H9 (cell line): ENCODE data around the gene ARHGAP22. TPM values are rescaled to one million over a fixed set of nuclear protein-coding genes. Genes with fewer than 3 reads are reported as not detected.

Experiments
- DNase-seq: peaks from one replicate; pipeline ENCODE4 v3.0.0-alpha.2; 2017
- H2AFZ ChIP-seq: one replicate; pipeline ENCODE4 v1.6.1; 2013; ENCODE audit warnings: mild to moderate bottlenecking, low read length, control low read depth, moderate library complexity
- H2AK5ac ChIP-seq: 2 replicates; pipeline ENCODE4 v1.6.1; 2013; ENCODE audit warnings: low read length, control low read depth, mixed read lengths; ENCODE audit not compliant: insufficient read length
- H2BK120ac ChIP-seq: one replicate; pipeline ENCODE4 v1.6.1; 2013; ENCODE audit warnings: low read depth, mild to moderate bottlenecking, low read length, control low read depth, inconsistent platforms; ENCODE audit not compliant: poor library complexity, severe bottlenecking
- H2BK12ac ChIP-seq: 2 replicates; pipeline ENCODE4 v1.6.1; 2013; ENCODE audit warnings: low read length, control low read depth, mixed read lengths, low read depth; ENCODE audit not compliant: insufficient read length
- H2BK15ac ChIP-seq: 2 replicates; pipeline ENCODE4 v1.6.1; 2013; ENCODE audit warnings: low read depth, low read length, control low read depth
- H2BK20ac ChIP-seq: one replicate; pipeline ENCODE4 v1.6.1; 2013; ENCODE audit warnings: low read depth, mild to moderate bottlenecking, low read length, control low read depth, inconsistent platforms; ENCODE audit not compliant: poor library complexity, severe bottlenecking
- H2BK5ac ChIP-seq: 2 replicates; pipeline ENCODE4 v1.6.1; 2013; ENCODE audit warnings: low read length, control low read depth, mixed read lengths; ENCODE audit not compliant: insufficient read length
- H3K14ac ChIP-seq: 2 replicates; pipeline ENCODE4 v1.6.1; 2013; ENCODE audit warnings: low read length, control low read depth; ENCODE audit not compliant: insufficient read depth
- H3K18ac ChIP-seq: 2 replicates; pipeline ENCODE4 v1.6.1; 2013; ENCODE audit warnings: low read depth, mild to moderate bottlenecking, mixed read lengths, low read length, control low read depth; ENCODE audit not compliant: insufficient read length
- H3K23ac ChIP-seq: 2 replicates; pipeline ENCODE4 v1.6.1; 2013; ENCODE audit warnings: low read length, control low read depth, mixed read lengths, low read depth; ENCODE audit not compliant: insufficient read length
- H3K23me2 ChIP-seq: 2 replicates; pipeline ENCODE4 v1.6.1; 2013; ENCODE audit warnings: low read depth, mild to moderate bottlenecking, mixed read lengths, low read length, control low read depth; ENCODE audit not compliant: insufficient read length, poor library complexity, severe bottlenecking
- H3K27ac ChIP-seq: 2 replicates; pipeline ENCODE4 v1.5.1; 2013; ENCODE audit warnings: low read length, control low read depth, mixed read lengths, low read depth; ENCODE audit not compliant: insufficient read length
- H3K27me3 ChIP-seq: 2 replicates; pipeline ENCODE4 v1.6.1; 2013; ENCODE audit warnings: low read length, control low read depth, inconsistent platforms; ENCODE audit not compliant: insufficient read depth
- H3K4ac ChIP-seq: 2 replicates; pipeline ENCODE4 v1.6.1; 2013; ENCODE audit warnings: low read depth, mild to moderate bottlenecking, control low read depth, inconsistent platforms, low read length, moderate library complexity
- H3K4me1 ChIP-seq: 2 replicates; pipeline ENCODE4 v1.6.1; 2013; ENCODE audit warnings: low read length, control low read depth, inconsistent platforms; ENCODE audit not compliant: insufficient read depth
- H3K4me2 ChIP-seq: 2 replicates; pipeline ENCODE4 v1.6.1; 2013; ENCODE audit warnings: low read length, control low read depth, mixed read lengths; ENCODE audit not compliant: insufficient read length, insufficient read depth
- H3K56ac ChIP-seq: 2 replicates; pipeline ENCODE4 v1.6.1; 2013; ENCODE audit warnings: low read depth, mild to moderate bottlenecking, mixed read lengths, low read length, control low read depth; ENCODE audit not compliant: insufficient read length
- H3K79me1 ChIP-seq: 2 replicates; pipeline ENCODE4 v1.6.1; 2013; ENCODE audit warnings: low read depth, mild to moderate bottlenecking, moderate library complexity, low read length, control low read depth, inconsistent platforms; ENCODE audit not compliant: insufficient read depth, poor library complexity, severe bottlenecking
- H3K79me2 ChIP-seq: 2 replicates; pipeline ENCODE4 v1.6.1; 2013; ENCODE audit warnings: low read length, control low read depth, inconsistent platforms; ENCODE audit not compliant: insufficient read depth
- H3K9ac ChIP-seq: 2 replicates; pipeline ENCODE4 v1.6.1; 2013; ENCODE audit warnings: low read length, control low read depth, mixed read lengths; ENCODE audit not compliant: insufficient read length; ENCODE audit errors: extremely low read depth
- H3K9me3 ChIP-seq: one replicate; pipeline ENCODE4 v1.6.1; 2013; ENCODE audit warnings: low read depth, low read length, inconsistent platforms; ENCODE audit not compliant: control insufficient read depth
- H3T11ph ChIP-seq: one replicate; pipeline ENCODE4 v1.6.1; 2013; ENCODE audit warnings: mild to moderate bottlenecking, low read length, control low read depth, inconsistent platforms
- H4K20me1 ChIP-seq: one replicate; pipeline ENCODE4 v1.6.1; 2013; ENCODE audit not compliant: control insufficient read depth, insufficient read length, insufficient read depth
- H4K5ac ChIP-seq: 2 replicates; pipeline ENCODE4 v1.6.1; 2013; ENCODE audit warnings: low read depth, mild to moderate bottlenecking, mixed read lengths, low read length, control low read depth; ENCODE audit not compliant: insufficient read length
- H4K8ac ChIP-seq: replicated peaks from 2 replicates; pipeline ENCODE4 v1.6.1; 2013; ENCODE audit warnings: low read length, control low read depth, mixed read lengths, low read depth; ENCODE audit not compliant: insufficient read length
- H4K91ac ChIP-seq: 2 replicates; pipeline ENCODE4 v1.6.1; 2013; ENCODE audit warnings: low read depth, mild to moderate bottlenecking, moderate library complexity, mixed read lengths, low read length, control low read depth; ENCODE audit not compliant: insufficient read length
- H3K27ac Mint-ChIP-seq, 3 experiments: 2 replicates in 2 of 3; 3 replicates in 1 of 3; pipeline ENCODE4 v1.8.0; 2020 to 2021; ENCODE audit warnings: mixed read lengths in 3 of 3, mild to moderate bottlenecking in 1 of 3, moderate library complexity in 1 of 3
- H3K27me3 Mint-ChIP-seq: 2 replicates; pipeline ENCODE4 v1.8.0; 2021; ENCODE audit warnings: low read depth, mild to moderate bottlenecking, moderate library complexity, mixed read lengths
- H3K36me3 Mint-ChIP-seq, 3 experiments: 2 replicates in 2 of 3; 3 replicates in 1 of 3; pipeline ENCODE4 v1.8.0; 2020 to 2021; ENCODE audit warnings: low read depth in 3 of 3, mixed read lengths in 3 of 3; ENCODE audit not compliant: insufficient read depth in 1 of 3
- H3K4me1 Mint-ChIP-seq, 2 experiments: 2 replicates each; pipeline ENCODE4 v1.8.0; 2020; ENCODE audit warnings: mixed read lengths in 2 of 2
- H3K4me3 Mint-ChIP-seq, 2 experiments: 2 replicates in 1 of 2; 3 replicates in 1 of 2; pipeline ENCODE4 v1.8.0; 2020 to 2021; ENCODE audit warnings: mild to moderate bottlenecking in 2 of 2, mixed read lengths in 2 of 2, moderate library complexity in 1 of 2
- H3K9me3 Mint-ChIP-seq, 2 experiments: 2 replicates in 1 of 2; 3 replicates in 1 of 2; pipeline ENCODE4 v1.8.0; 2020; ENCODE audit warnings: mild to moderate bottlenecking in 2 of 2, mixed read lengths in 2 of 2, moderate library complexity in 1 of 2
- CTCF ChIP-seq: fragments of 200-600 bp; sonication (generic); conservative IDR thresholded peaks from 3 replicates; pipeline ENCODE4 v1.8.0; 2021; ENCODE audit warnings: antibody characterized with exemption, mild to moderate bottlenecking
- total RNA-seq: library from RNA; stranded (reverse); gene quantifications from 2 replicates; pipeline ENCODE4 v1.2.1, GENCODE V29; 2021

ARHGAP22 gene
- total RNA-seq, 1 experiment from 2014 or later = 7.4 TPM

DNA sequence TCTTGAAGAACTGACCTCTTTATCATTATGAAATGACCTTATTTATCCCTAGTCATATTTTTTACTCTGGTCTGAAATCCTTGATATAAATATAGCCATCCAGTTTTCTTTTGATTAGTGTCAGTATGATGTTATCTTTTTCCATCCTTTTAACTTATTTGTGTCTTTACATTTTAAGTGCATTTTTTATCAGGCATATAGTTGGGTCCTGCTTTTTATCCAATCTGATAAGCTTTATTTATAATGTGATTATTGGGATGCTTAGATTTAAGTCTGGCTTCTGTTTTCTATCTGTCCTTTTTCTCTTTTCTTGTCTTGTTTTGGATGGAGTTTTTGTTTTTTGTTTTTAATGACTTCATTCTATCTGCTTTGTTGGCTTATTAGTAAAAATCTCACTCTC lies 119.2 kb downstream of the ARHGAP22 start:
- Mint-ChIP-seq H3K4me1 (peaks cover 10 to 26% of the 10 kb centered on the region in 2 experiments), H3K4me3 (no peak overlapping the region), H3K9me3 (no peaks in the 10 kb centered on the region), H3K27ac (no peak overlapping the region), H3K27me3 (no peaks in the 10 kb centered on the region; the same call in 1 of the 2 replicates), H3K36me3 (no peaks in the 10 kb centered on the region)
- Histone ChIP-seq H3K56ac (no peak overlapping the region), H3K9ac (no peak overlapping the region), H4K91ac (no peak overlapping the region), H3T11ph (no peak overlapping the region), H4K5ac (no peak overlapping the region), H3K18ac (no peak overlapping the region), H4K20me1 (no peaks in the 10 kb centered on the region), H3K27ac (no peak overlapping the region), H2BK15ac (no peak overlapping the region), H3K4me2 (no peak overlapping the region), H4K8ac (no peak overlapping the region), H3K4ac (no peak overlapping the region), H3K23ac (no peak overlapping the region), H3K4me1 (no peaks in the 10 kb centered on the region), H3K14ac (no peak overlapping the region), H2BK120ac (no peak overlapping the region), H2BK12ac (no peak overlapping the region), H3K23me2 (no peaks in the 10 kb centered on the region), H2BK5ac (no peak overlapping the region), H2AFZ (no peak overlapping the region), H2BK20ac (no peak overlapping the region), H3K9me3 (no peaks in the 10 kb centered on the region), H2AK5ac (no peak overlapping the region), H3K79me1 (no peaks in the 10 kb centered on the region), H3K27me3 (no peaks in the 10 kb centered on the region), H3K79me2 (no peaks in the 10 kb centered on the region)
- no peak for DNase-seq
- no peak for TF ChIP-seq CTCF
